Naive thymus-derived CD4-positive, alpha-beta T cell (primary cell): ENCODE results near the gene SLC10A4. TPM values are rescaled to one million over a fixed set of nuclear protein-coding genes. Genes with fewer than 3 reads are reported as not detected.

Source experiments
- ATAC-seq: fragments of 150-1000 bp; cut with Tn5 transposase; 2 replicates; pipeline ENCODE4 v1.10.0; 2021; ENCODE audit warnings: mild to moderate bottlenecking, moderate library complexity
- CTCF ChIA-PET: fragments of 350-600 bp; sonication (Branson Sonifier 250); formaldehyde crosslinking; loops from one replicate; lab custom pipeline; 2021; ENCODE audit warnings: antibody characterized with exemption; lab: Charles Lee
- POLR2A ChIA-PET: fragments of 350-600 bp; sonication (Branson Sonifier 250); formaldehyde crosslinking; loops from one replicate; lab custom pipeline; 2021; ENCODE audit warnings: antibody characterized with exemption, inconsistent platforms; lab: Charles Lee
- DNase-seq, 9 donors: peaks; one replicate each; pipeline versions ENCODE4 v3.0.0 to v3.0.0-alpha.2; 2020 to 2022; ENCODE audit warnings: mixed read lengths in 1 of 9
- H3K27ac ChIP-seq: one replicate; pipeline ENCODE4 v1.7.0; 2013; ENCODE audit warnings: mild to moderate bottlenecking, low read depth, low read length, moderate library complexity
- H3K27me3 ChIP-seq, 2 donors: one replicate each; pipeline ENCODE4 v1.7.0; 2013; ENCODE audit warnings: low read length in 2 of 2, mild to moderate bottlenecking in 2 of 2, moderate library complexity in 2 of 2; ENCODE audit not compliant: control insufficient read depth in 2 of 2, insufficient read depth in 2 of 2
- H3K36me3 ChIP-seq, 3 experiments: 1 replicate in 2 of 3; 2 replicates in 1 of 3; pipeline ENCODE4 v1.7.0; 2013; ENCODE audit warnings: low read length in 3 of 3, mild to moderate bottlenecking in 3 of 3, moderate library complexity in 1 of 3; ENCODE audit not compliant: insufficient read depth in 3 of 3, control insufficient read depth in 2 of 3
- H3K4me1 ChIP-seq, 2 donors: one replicate each; pipeline ENCODE4 v1.7.0; 2013; ENCODE audit warnings: low read length in 2 of 2, mild to moderate bottlenecking in 2 of 2, moderate library complexity in 1 of 2; ENCODE audit not compliant: control insufficient read depth in 2 of 2, insufficient read depth in 2 of 2
- H3K4me3 ChIP-seq: 2 replicates; pipeline ENCODE4 v1.7.0; 2013; ENCODE audit warnings: mild to moderate bottlenecking, low read length
- H3K9me3 ChIP-seq, 3 experiments: 1 replicate in 2 of 3; 2 replicates in 1 of 3; pipeline ENCODE4 v1.7.0; 2013; ENCODE audit warnings: low read length in 3 of 3; ENCODE audit not compliant: control insufficient read depth in 2 of 3
- H3K27ac Mint-ChIP-seq, 9 donors: one replicate each; pipeline ENCODE4 v1.8.0; 2020 to 2022; ENCODE audit warnings: mixed read lengths in 9 of 9, mild to moderate bottlenecking in 8 of 9, moderate library complexity in 5 of 9, inconsistent platforms in 2 of 9
- H3K27me3 Mint-ChIP-seq, 5 donors: one replicate each; pipeline ENCODE4 v1.8.0; 2021 to 2022; ENCODE audit warnings: mixed read lengths in 5 of 5, mild to moderate bottlenecking in 1 of 5
- H3K36me3 Mint-ChIP-seq, 5 donors: one replicate each; pipeline ENCODE4 v1.8.0; 2020 to 2022; ENCODE audit warnings: mixed read lengths in 5 of 5, mild to moderate bottlenecking in 3 of 5, inconsistent platforms in 1 of 5
- H3K4me1 Mint-ChIP-seq, 7 donors: one replicate each; pipeline ENCODE4 v1.8.0; 2020 to 2022; ENCODE audit warnings: mixed read lengths in 7 of 7, mild to moderate bottlenecking in 3 of 7, inconsistent platforms in 1 of 7
- H3K4me3 Mint-ChIP-seq, 10 donors: one replicate each; pipeline ENCODE4 v1.8.0; 2020 to 2022; ENCODE audit warnings: mild to moderate bottlenecking in 10 of 10, mixed read lengths in 10 of 10, moderate library complexity in 6 of 10, inconsistent platforms in 2 of 10
- H3K9me3 Mint-ChIP-seq, 11 donors: one replicate each; pipeline ENCODE4 v1.8.0; 2020 to 2022; ENCODE audit warnings: mixed read lengths in 11 of 11, mild to moderate bottlenecking in 4 of 11, inconsistent platforms in 1 of 11, moderate library complexity in 1 of 11
- intact Hi-C, 2 donors: fragments of 100-400 bp; cut with micrococcal nuclease; formaldehyde crosslinking; loops; one replicate each; pipeline ENCODE4 v1.15.1; 2023
- polyA plus RNA-seq, 2 donors: library from polyadenylated mRNA; unstranded; fragments of 300-500 nt; fragmentation: Illumina TruSeq; gene quantifications; one replicate each; pipeline ENCODE4 v1.2.3, GENCODE V29; 2021
- total RNA-seq, 6 experiments: library from RNA in 5 of 6; stranded (reverse) in 5 of 6; gene quantifications; 1 replicate in 5 of 6; 2 replicates in 1 of 6; pipeline ENCODE4 v1.2.3 and lab custom pipeline; 2021 to 2026

Gene SLC10A4
- total and polyA plus RNA-seq, 7 experiments from 2014 or later: 0.09 to 0.17 (median 0.16) TPM; not detected in 4

DNA sequence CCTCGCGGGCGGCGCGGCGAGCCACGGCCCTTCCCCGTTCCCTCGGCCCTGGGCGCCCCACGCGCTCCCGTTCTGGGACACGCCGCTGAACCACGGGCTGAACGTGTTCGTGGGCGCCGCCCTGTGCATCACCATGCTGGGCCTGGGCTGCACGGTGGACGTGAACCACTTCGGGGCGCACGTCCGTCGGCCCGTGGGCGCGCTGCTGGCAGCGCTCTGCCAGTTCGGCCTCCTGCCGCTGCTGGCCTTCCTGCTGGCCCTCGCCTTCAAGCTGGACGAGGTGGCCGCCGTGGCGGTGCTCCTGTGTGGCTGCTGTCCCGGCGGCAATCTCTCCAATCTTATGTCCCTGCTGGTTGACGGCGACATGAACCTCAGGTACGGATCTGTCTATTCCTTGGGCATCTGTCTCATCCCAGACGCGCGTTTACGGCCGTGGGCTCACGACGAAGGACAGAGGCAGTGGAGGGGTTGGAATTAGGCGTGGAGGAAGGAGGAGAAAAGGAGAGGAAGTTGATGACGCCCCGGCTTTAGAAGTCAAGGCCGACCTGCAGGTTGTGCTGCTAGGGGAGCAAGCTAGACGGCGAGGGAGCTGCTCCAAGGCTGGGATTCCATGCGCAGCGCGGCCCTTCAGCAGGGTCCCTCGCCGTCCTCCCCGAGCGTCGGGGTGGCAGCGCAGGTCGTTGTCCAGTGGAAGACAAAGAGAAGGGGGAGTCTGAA, 792 bp downstream of the SLC10A4 start:
- Histone ChIP-seq H3K4me3 (peak overlapping the region; percentile 33), H3K9me3 (no peaks in the 10 kb centered on the region), H3K27ac (no peak overlapping the region), H3K27me3 (peaks cover 14 to 27% of the 10 kb centered on the region in 2 donors), H3K36me3 (no peaks in the 10 kb centered on the region), H3K4me1 (peaks cover 0 to 4% of the 10 kb centered on the region in 2 donors)
- Mint-ChIP-seq H3K9me3 (peaks cover 0 to 4% (median 0%) of the 10 kb centered on the region in 11 donors), H3K4me3 (peak overlapping the region; percentile 53 to 89 (median 78)), H3K36me3 (peaks cover 0 to 9% (median 4%) of the 10 kb centered on the region in 5 donors), H3K27ac (peak overlapping the region in 3 of 9 donors; percentile 15 to 48 (median 30)), H3K27me3 (peaks cover 64 to 81% (median 69%) of the 10 kb centered on the region in 5 donors), H3K4me1 (peaks cover 16 to 21% (median 17%) of the 10 kb centered on the region in 7 donors)
- ATAC-seq: peak; percentile 50
- CTCF ChIA-PET: no interaction called here
- peak in 4 of 9 donors; percentile 11 to 20 (median 14) for DNase-seq
- intact Hi-C loops: no loop called here
- POLR2A ChIA-PET: no interaction called here

DNA sequence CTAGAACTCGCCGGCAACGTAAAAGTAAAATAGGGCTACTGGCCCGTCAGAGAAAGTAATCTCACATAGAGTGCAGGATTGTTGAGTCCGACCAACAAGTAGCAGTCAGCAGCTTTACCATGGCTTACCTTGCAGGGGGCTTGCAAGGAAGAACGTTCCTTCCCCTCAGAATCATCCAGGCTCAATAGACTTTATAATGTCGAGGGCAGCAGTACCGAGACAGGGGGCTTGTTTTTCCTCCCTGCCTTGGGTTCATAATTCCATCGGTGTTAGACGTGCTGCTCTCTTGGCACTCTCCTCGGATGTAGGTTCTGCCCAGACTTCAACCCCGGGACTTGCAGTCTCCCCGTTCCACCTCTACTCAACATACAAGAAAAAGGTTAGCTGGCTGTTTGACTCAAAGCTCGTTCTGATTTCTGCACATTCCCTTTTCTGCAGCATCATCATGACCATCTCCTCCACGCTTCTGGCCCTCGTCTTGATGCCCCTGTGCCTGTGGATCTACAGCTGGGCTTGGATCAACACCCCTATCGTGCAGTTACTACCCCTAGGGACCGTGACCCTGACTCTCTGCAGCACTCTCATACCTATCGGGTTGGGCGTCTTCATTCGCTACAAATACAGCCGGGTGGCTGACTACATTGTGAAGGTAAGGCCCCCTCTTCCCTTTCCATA, 1.5 kb downstream of the SLC10A4 start:
- Mint-ChIP-seq H3K4me1 (peaks cover 16 to 21% (median 17%) of the 10 kb centered on the region in 7 donors), H3K27me3 (peaks cover 70 to 86% (median 74%) of the 10 kb centered on the region in 5 donors), H3K36me3 (peaks cover 0 to 9% (median 4%) of the 10 kb centered on the region in 5 donors), H3K4me3 (peak overlapping the region; percentile 53 to 89 (median 78)), H3K9me3 (peaks cover 0 to 4% (median 0%) of the 10 kb centered on the region in 11 donors), H3K27ac (peak overlapping the region in 1 of 9 donors; percentile 48)
- DNase-seq: no peak
- no peak for ATAC-seq
- CTCF ChIA-PET: no interaction called here
- Histone ChIP-seq H3K4me3 (peak overlapping the region; percentile 33), H3K27ac (no peak overlapping the region), H3K4me1 (peaks cover 0 to 4% of the 10 kb centered on the region in 2 donors), H3K9me3 (no peaks in the 10 kb centered on the region), H3K27me3 (peaks cover 14 to 30% of the 10 kb centered on the region in 2 donors), H3K36me3 (no peaks in the 10 kb centered on the region)
- intact Hi-C loops: no loop called here
- POLR2A ChIA-PET: no interaction called here

DNA sequence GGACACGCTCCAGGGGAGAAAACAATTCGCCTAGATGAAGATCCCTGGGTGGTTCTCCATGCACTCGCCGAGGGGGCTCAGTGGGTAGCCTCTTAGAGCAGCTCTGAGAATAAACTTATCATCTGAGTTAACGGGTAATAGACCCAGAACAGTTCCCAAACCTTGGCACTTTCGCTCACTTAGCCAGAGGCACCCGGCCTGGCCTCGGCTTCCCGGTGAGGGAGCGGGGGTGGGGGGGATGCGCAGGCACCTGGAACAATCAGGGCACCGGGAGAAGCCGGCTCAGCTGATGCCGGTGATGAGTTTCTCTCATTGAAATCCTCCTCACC, 6.5 kb downstream of the SLC10A4 start:
- Histone ChIP-seq H3K4me3 (no peak overlapping the region), H3K27ac (no peak overlapping the region), H3K9me3 (no peaks in the 10 kb centered on the region), H3K36me3 (no peaks in the 10 kb centered on the region), H3K27me3 (peaks cover 12 to 21% of the 10 kb centered on the region in 2 donors), H3K4me1 (no peaks in the 10 kb centered on the region)
- Mint-ChIP-seq H3K9me3 (peaks cover 0 to 4% (median 0%) of the 10 kb centered on the region in 11 donors), H3K27me3 (peaks cover 45 to 74% (median 51%) of the 10 kb centered on the region in 5 donors), H3K36me3 (peaks cover 0 to 4% (median 3%) of the 10 kb centered on the region in 5 donors), H3K4me1 (peaks cover 3 to 8% (median 4%) of the 10 kb centered on the region in 7 donors), H3K27ac (no peak overlapping the region), H3K4me3 (peak overlapping the region; percentile 34 to 72 (median 59))
- ChIA-PET CTCF (no interaction called here), POLR2A (no interaction called here)
- DNase-seq (no peak), ATAC-seq (no peak)
- intact Hi-C loops: loop anchor here in 1 of 2 donors (5.0 kb wide), 1 partner anchor 147 kb away; the partner anchor contains the start of gene SLAIN2

DNA sequence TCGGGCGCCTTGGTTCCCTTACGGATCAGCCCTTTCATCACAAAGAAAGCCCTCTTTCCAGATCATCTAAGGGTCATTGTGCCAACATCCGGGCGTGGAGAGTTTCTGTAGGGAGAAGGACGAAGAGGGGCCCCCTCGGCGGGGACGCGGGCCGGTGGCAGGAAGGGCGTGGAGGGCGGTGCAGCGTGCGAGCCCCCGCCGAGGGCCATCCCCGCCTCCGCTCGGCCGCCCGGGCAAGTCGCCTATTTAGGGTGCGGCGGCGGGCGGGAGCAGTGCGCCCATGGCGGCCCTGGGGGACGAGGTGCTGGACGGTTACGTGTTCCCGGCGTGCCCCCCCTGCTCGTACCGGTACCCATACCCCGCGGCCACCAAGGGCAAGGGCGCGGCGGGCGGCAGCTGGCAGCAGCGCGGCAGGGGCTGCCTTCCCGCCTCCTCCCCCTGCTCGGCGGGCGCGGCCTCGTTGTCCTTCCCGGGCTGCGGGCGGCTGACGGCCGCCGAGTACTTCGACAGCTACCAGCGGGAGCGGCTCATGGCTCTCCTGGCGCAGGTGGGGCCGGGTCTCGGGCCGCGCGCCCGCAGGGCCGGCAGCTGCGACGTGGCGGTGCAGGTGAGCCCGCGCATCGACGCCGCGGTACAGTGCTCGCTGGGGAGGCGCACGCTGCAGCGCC, 7.0 kb downstream of the SLC10A4 start, which contains the start of gene ZAR1:
Gene ZAR1, plus strand, starts transcription at position 241 of the 668 bp plus-strand sequence. Its CDS starts 40 bp downstream, at position 281.
- Mint-ChIP-seq H3K4me3 (peak within 1 kb of the TSS; percentile 34 to 72 (median 59)), H3K4me1 (peaks cover 0 to 3% (median 0%) of the 10 kb centered on the region in 7 donors), H3K9me3 (peaks cover 0 to 1% (median 0%) of the 10 kb centered on the region in 11 donors), H3K27ac (no peak within 1 kb of the TSS), H3K36me3 (peaks cover 0 to 3% (median under 1%) of the 10 kb centered on the region in 5 donors), H3K27me3 (peaks cover 40 to 69% (median 46%) of the 10 kb centered on the region in 5 donors)
- Histone ChIP-seq H3K9me3 (no peaks in the 10 kb centered on the region), H3K4me3 (no peak within 1 kb of the TSS), H3K27ac (no peak within 1 kb of the TSS), H3K27me3 (peaks cover 12 to 16% of the 10 kb centered on the region in 2 donors), H3K36me3 (no peaks in the 10 kb centered on the region), H3K4me1 (no peaks in the 10 kb centered on the region)
- ChIA-PET CTCF (no interaction called here), POLR2A (interaction anchor here (0.5 kb wide), 1 partner anchor 637 kb away, joined by 3 read pairs; no protein-coding TSS in a partner anchor)
- intact Hi-C loops: loop anchor here in 1 of 2 donors (5.0 kb wide), 1 partner anchor 148 kb away; the partner anchor contains the start of gene SLAIN2
- DNase-seq (peak in 3 of 9 donors; percentile 3 to 15 (median 11)), ATAC-seq (peak; percentile 30)

DNA sequence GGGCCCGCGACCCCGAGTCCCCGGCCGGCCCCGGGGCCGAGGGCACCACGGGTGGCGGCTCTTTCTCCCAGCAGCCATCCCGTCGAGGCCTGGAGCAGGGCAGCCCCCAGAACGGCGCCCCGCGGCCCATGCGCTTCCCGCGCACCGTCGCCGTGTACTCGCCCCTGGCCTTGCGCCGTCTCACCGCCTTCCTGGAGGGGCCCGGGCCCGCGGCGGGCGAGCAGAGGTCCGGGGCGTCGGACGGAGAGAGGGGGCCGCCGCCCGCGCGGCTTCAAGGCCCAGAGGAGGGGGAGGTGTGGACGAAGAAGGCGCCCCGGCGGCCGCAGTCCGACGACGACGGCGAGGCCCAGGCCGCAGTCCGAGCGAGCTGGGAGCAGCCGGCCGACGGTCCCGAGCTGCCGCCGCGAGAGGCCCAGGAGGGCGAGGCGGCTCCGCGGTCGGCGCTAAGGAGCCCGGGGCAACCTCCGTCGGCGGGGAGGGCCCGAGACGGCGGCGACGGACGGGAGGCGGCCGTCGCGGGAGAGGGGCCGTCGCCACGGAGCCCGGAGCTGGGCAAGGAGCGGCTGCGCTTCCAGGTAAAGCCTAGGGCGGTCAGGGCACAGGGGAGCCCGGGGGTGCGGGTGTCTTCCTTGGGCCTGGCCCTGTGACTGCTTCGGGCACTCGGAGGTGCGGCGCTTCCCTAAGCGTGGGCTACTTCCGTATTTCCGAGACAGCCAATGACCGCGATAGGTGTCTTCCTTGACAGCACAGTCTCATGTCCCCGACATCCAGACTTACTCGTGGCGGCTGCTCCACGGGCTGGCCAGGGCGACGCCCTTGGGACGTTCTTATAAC, 7.8 kb downstream of the SLC10A4 start:
- Mint-ChIP-seq H3K27me3 (peaks cover 33 to 63% (median 39%) of the 10 kb centered on the region in 5 donors), H3K4me3 (peak overlapping the region in 6 of 10 donors; percentile 9 to 56 (median 28)), H3K36me3 (peaks cover 0 to 3% (median 0%) of the 10 kb centered on the region in 5 donors), H3K27ac (no peak overlapping the region), H3K9me3 (peaks cover 0 to 1% (median 0%) of the 10 kb centered on the region in 11 donors), H3K4me1 (peaks cover 0 to 3% (median 0%) of the 10 kb centered on the region in 7 donors)
- Histone ChIP-seq H3K9me3 (no peaks in the 10 kb centered on the region), H3K36me3 (no peaks in the 10 kb centered on the region), H3K4me3 (no peak overlapping the region), H3K27me3 (peaks cover 10 to 12% of the 10 kb centered on the region in 2 donors), H3K4me1 (no peaks in the 10 kb centered on the region), H3K27ac (no peak overlapping the region)
- intact Hi-C loops: loop anchor here in 1 of 2 donors (5.0 kb wide), 1 partner anchor 149 kb away; the partner anchor contains the start of gene SLAIN2
- ChIA-PET POLR2A (no interaction called here), CTCF (no interaction called here)
- peak; percentile 56 for ATAC-seq
- DNase-seq: peak in 2 of 9 donors; percentile 5 to 11
